Thoracic aorta (tissue), 2 donors: ENCODE measurements around the gene RERGL. TPM values are rescaled to one million over a fixed set of nuclear protein-coding genes. Genes with fewer than 3 reads are reported as not detected.
"Not testable (repeated sequence)": the region's sequence is repeated elsewhere in the genome, so short reads cannot be mapped to it uniquely, and the experiment has no call there.

Source experiments
- ATAC-seq: fragments of 150-250 bp; one replicate; pipeline ENCODE4 v1.8.0; 2017; ENCODE audit warnings: low read depth; ENCODE audit not compliant: insufficient number of reproducible peaks, low FRiP score
- DNase-seq: peaks from one replicate; pipeline ENCODE4 v3.0.0-alpha.2; 2020; ENCODE audit warnings: low spot score
- H3K27ac ChIP-seq, 2 donors: fragments of 200-600 bp; sonication (generic); 1 replicate in 1 of 2; 2 replicates in 1 of 2; pipeline ENCODE4 v1.5.1; 2016; ENCODE audit warnings: mild to moderate bottlenecking in 2 of 2, moderate library complexity in 2 of 2
- H3K27me3 ChIP-seq: fragments of 200-600 bp; sonication (generic); replicated peaks from 2 replicates; pipeline ENCODE4 v1.6.0; 2016; ENCODE audit warnings: mild to moderate bottlenecking; ENCODE audit not compliant: insufficient read depth
- H3K36me3 ChIP-seq: fragments of 200-600 bp; sonication (generic); one replicate; pipeline ENCODE4 v1.5.1; 2016
- H3K4me1 ChIP-seq, 2 donors: fragments of 200-600 bp; sonication (generic); 1 replicate in 1 of 2; 2 replicates in 1 of 2; pipeline versions ENCODE4 v1.5.1 to v1.6.0; 2016; ENCODE audit warnings: low read depth in 2 of 2, mild to moderate bottlenecking in 1 of 2; ENCODE audit not compliant: control insufficient read depth in 1 of 2
- H3K4me3 ChIP-seq: fragments of 200-600 bp; sonication (generic); 2 replicates; pipeline ENCODE4 v1.5.1; 2016; ENCODE audit warnings: mild to moderate bottlenecking
- H3K9me3 ChIP-seq: fragments of 200-600 bp; sonication (generic); 2 replicates; pipeline ENCODE4 v1.5.1; 2016
- CTCF ChIP-seq: fragments of 200-600 bp; sonication (generic); IDR thresholded peaks from one replicate; pipeline ENCODE4 v1.5.1; 2019; ENCODE audit warnings: antibody characterized with exemption
- total RNA-seq, 2 donors: library from RNA; depleted of rRNA; stranded (reverse); fragments of >200 nt; gene quantifications; one replicate each; pipeline versions ENCODE4 v1.1.0 to v1.2.3, GENCODE V29; 2016

Gene RERGL
- total RNA-seq, 2 donors from 2014 or later = 9.0 to 15.3 TPM

GRCh38 chr12:18068355-18068754 is 21.6 kb downstream of the RERGL start:
- DNase-seq (no peak), ATAC-seq (no peak)
- Histone ChIP-seq H3K4me1 (no peaks in the 10 kb centered on the region), H3K27me3 (no peaks in the 10 kb centered on the region), H3K27ac (no peak overlapping the region), H3K36me3 (no peaks in the 10 kb centered on the region), H3K4me3 (no peak overlapping the region), H3K9me3 (no peaks in the 10 kb centered on the region)
- no peak for TF ChIP-seq CTCF

GRCh38 chr12:18066666-18067065 is 23.3 kb downstream of the RERGL start:
- H3K4me3 ChIP-seq = no peak overlapping the region
- no peak for DNase-seq
- no peak for TF ChIP-seq CTCF
- no peaks in the 10 kb centered on the region for H3K27me3 ChIP-seq
- no peaks in the 10 kb centered on the region for H3K36me3 ChIP-seq
- no peak overlapping the region for H3K27ac ChIP-seq
- no peak for ATAC-seq
- H3K4me1 ChIP-seq = no peaks in the 10 kb centered on the region
- H3K9me3 ChIP-seq = no peaks in the 10 kb centered on the region

- not testable (repeated sequence) for DNase-seq, H3K27me3 ChIP-seq
These were observed 27.1 kb downstream of the RERGL start for GRCh38 chr12:18062867-18063266.

GRCh38 chr12:18057051-18057450 is 32.9 kb downstream of the RERGL start:
- H3K9me3 ChIP-seq = no peaks in the 10 kb centered on the region
- DNase-seq = no peak
- ATAC-seq = no peak

More at GRCh38 chr12:18062867-18063266, 27.1 kb downstream of the RERGL start:
- not testable (repeated sequence) for ATAC-seq, H3K36me3 ChIP-seq, H3K27ac ChIP-seq, H3K4me1 ChIP-seq, H3K4me3 ChIP-seq, H3K9me3 ChIP-seq

GRCh38 chr12:18054925-18055619 is 34.9 kb downstream of the RERGL start:
- TF ChIP-seq CTCF = no peak
- no peaks in the 10 kb centered on the region for H3K27me3 ChIP-seq
- no peak for ATAC-seq
- H3K27ac ChIP-seq = no peak overlapping the region
- no peaks in the 10 kb centered on the region for H3K9me3 ChIP-seq
- no peak for DNase-seq
- H3K36me3 ChIP-seq = no peaks in the 10 kb centered on the region
- H3K4me3 ChIP-seq = no peak overlapping the region
- H3K4me1 ChIP-seq = no peaks in the 10 kb centered on the region

More at GRCh38 chr12:18057051-18057450, 32.9 kb downstream of the RERGL start:
- no peak for TF ChIP-seq CTCF
- no peaks in the 10 kb centered on the region for H3K27me3 ChIP-seq
- H3K4me1 ChIP-seq = no peaks in the 10 kb centered on the region
- H3K4me3 ChIP-seq = no peak overlapping the region
- no peaks in the 10 kb centered on the region for H3K36me3 ChIP-seq
- no peak overlapping the region for H3K27ac ChIP-seq
